HepG2 (cell line): ENCODE measurements around the gene RNASE8. TPM values are rescaled to one million over a fixed set of nuclear protein-coding genes. Genes with fewer than 3 reads are reported as not detected.

ENCODE experiments used
- ATAC-seq: fragments of 200-7000 bp; cut with Tn5 transposase; 3 replicates; pipeline ENCODE4 v1.9.1; 2020; ENCODE audit warnings: mild to moderate bottlenecking, moderate library complexity
- BruUV-seq: library from RNA; stranded (reverse); fragments of 400-500 nt; replicated peaks from 2 replicates; lab custom pipeline; 2021; lab: Mats Ljungman, UMichigan
- CTCF ChIA-PET: fragments of 300-600 bp; formaldehyde crosslinking; extraction: SDS; loops from one replicate; lab custom pipeline; 2021; ENCODE audit warnings: low total read pairs, inconsistent platforms, low intra/inter-chr PET ratio; lab: Yijun Ruan, JAX
- POLR2A ChIA-PET: fragments of 350-600 bp; sonication (Branson Sonifier 250); formaldehyde crosslinking; loops from one replicate; lab custom pipeline; 2020; ENCODE audit warnings: antibody characterized with exemption, inconsistent platforms; lab: Yijun Ruan, JAX
- DNase-seq: peaks from one replicate; pipeline ENCODE4 v3.0.0-alpha.2; 2015; ENCODE audit warnings: low spot score
- FAIRE-seq: peaks from 3 replicates; lab custom pipeline; 2011; peaks lifted over from hg19 to GRCh38; lab: Jason Lieb, UNC
- H2AFZ ChIP-seq: one replicate; pipeline ENCODE4 v1.6.1; 2011; ENCODE audit warnings: low read length, inconsistent platforms
- H3K27ac ChIP-seq: fragments of 300-600 bp; 3 replicates; pipeline ENCODE4 v1.8.0; 2011; ENCODE audit warnings: mixed run types, mild to moderate bottlenecking, mixed read lengths, low read length, inconsistent platforms; ENCODE audit not compliant: insufficient read depth; ENCODE audit errors: extremely low read length
- H3K27me3 ChIP-seq, 2 experiments: fragments of 200-600 bp in 1 of 2; 2 replicates in 1 of 2; 3 replicates in 1 of 2; pipeline versions ENCODE4 v1.6.0 to v1.8.0; 2011; ENCODE audit warnings: low read length in 2 of 2, mild to moderate bottlenecking in 2 of 2, moderate library complexity in 2 of 2, inconsistent platforms in 1 of 2; ENCODE audit not compliant: insufficient read depth in 2 of 2, control insufficient read depth in 1 of 2
- H3K36me3 ChIP-seq, 2 experiments: fragments of 200-600 bp in 1 of 2; replicated peaks in 1 of 2; 2 replicates in 1 of 2; 3 replicates in 1 of 2; pipeline versions ENCODE4 v1.5.1 to v1.8.0; 2011; ENCODE audit warnings: low read length in 2 of 2, inconsistent platforms in 1 of 2; ENCODE audit not compliant: insufficient read depth in 2 of 2, control insufficient read depth in 1 of 2
- H3K4me1 ChIP-seq: 2 replicates; pipeline ENCODE4 v1.5.1; 2012; ENCODE audit warnings: low read length, inconsistent platforms; ENCODE audit not compliant: insufficient read depth
- H3K4me2 ChIP-seq: 2 replicates; pipeline ENCODE4 v1.6.0; 2011; ENCODE audit warnings: low read depth, low read length, inconsistent platforms
- H3K4me3 ChIP-seq, 3 experiments: fragments of 200-600 bp in 1 of 3; sonication (generic), shearing (Covaris generic) in 1 of 3; replicated peaks in 1 of 3; 2 replicates each; pipeline ENCODE4 v1.5.1; 2011 to 2016; ENCODE audit warnings: low read length in 3 of 3, inconsistent platforms in 2 of 3, low read depth in 2 of 3, mild to moderate bottlenecking in 2 of 3, control low read depth in 1 of 3, mixed read lengths in 1 of 3; ENCODE audit not compliant: insufficient read depth in 1 of 3
- H3K79me2 ChIP-seq: one replicate; pipeline ENCODE4 v1.6.1; 2011; ENCODE audit warnings: low read length, inconsistent platforms; ENCODE audit not compliant: insufficient read depth
- H3K9ac ChIP-seq: 2 replicates; pipeline ENCODE4 v1.6.0; 2011; ENCODE audit warnings: mild to moderate bottlenecking, low read depth, low read length, inconsistent platforms; ENCODE audit not compliant: insufficient read depth
- H3K9me3 ChIP-seq: 2 replicates; pipeline ENCODE4 v1.5.1; 2012; ENCODE audit warnings: mild to moderate bottlenecking, low read length
- H4K20me1 ChIP-seq: 2 replicates; pipeline ENCODE4 v1.6.0; 2011; ENCODE audit warnings: inconsistent platforms, mild to moderate bottlenecking, low read length, moderate library complexity; ENCODE audit not compliant: insufficient read depth
- AGO2 ChIP-seq: fragments of 200-400 bp; formaldehyde crosslinking; optimal IDR thresholded peaks from 2 replicates; pipeline ENCODE3; 2017; ENCODE audit warnings: mild to moderate bottlenecking, low read depth, low read length, moderate library complexity
- ARNT2 ChIP-seq: sonication (generic); formaldehyde crosslinking; IDR thresholded peaks from 2 replicates; pipeline ENCODE4 v1.8.0; 2022; ENCODE audit warnings: mild to moderate bottlenecking, low read depth, missing genetic modification reagents, moderate library complexity
- CBX2 ChIP-seq, 2 experiments: fragments of 200-600 bp in 1 of 2; sonication (generic); formaldehyde crosslinking in 1 of 2; IDR thresholded peaks; 2 replicates each; pipeline versions ENCODE4 v1.7.0 to v1.8.1; 2018 to 2022; ENCODE audit warnings: low read depth in 2 of 2, low read length in 1 of 2, mild to moderate bottlenecking in 1 of 2, missing genetic modification reagents in 1 of 2
- CCDC6 ChIP-seq: sonication (generic); formaldehyde crosslinking; IDR thresholded peaks from 2 replicates; pipeline ENCODE4 v1.8.1; 2022; ENCODE audit warnings: mild to moderate bottlenecking, missing genetic modification reagents, moderate library complexity
- ELK4 ChIP-seq: sonication (generic); formaldehyde crosslinking; IDR thresholded peaks from 2 replicates; pipeline ENCODE4 v1.9.0; 2021; ENCODE audit warnings: missing genetic modification reagents, borderline replicate concordance
- FOSL1 ChIP-seq: sonication (generic); formaldehyde crosslinking; IDR thresholded peaks from 2 replicates; pipeline ENCODE4 v1.9.0; 2021; ENCODE audit warnings: missing genetic modification reagents, borderline replicate concordance
- IKZF4 ChIP-seq: sonication (generic); formaldehyde crosslinking; IDR thresholded peaks from 2 replicates; pipeline ENCODE4 v1.5.1; 2020; ENCODE audit warnings: borderline replicate concordance, mild to moderate bottlenecking, low read depth, missing genetic modification reagents; ENCODE audit errors: not compliant biosample characterization
- KLF6 ChIP-seq: IDR thresholded peaks from 2 replicates; pipeline ENCODE4 v1.8.0; 2016; ENCODE audit warnings: missing biosample characterization, missing genetic modification reagents
- MXI1 ChIP-seq: IDR thresholded peaks from 3 replicates; pipeline ENCODE4 v1.6.1; 2012; ENCODE audit warnings: low read depth, low read length, inconsistent platforms, borderline replicate concordance
- PRPF4 ChIP-seq: fragments of 200-400 bp; formaldehyde crosslinking; IDR thresholded peaks from 2 replicates; pipeline ENCODE4 v1.6.1; 2016; ENCODE audit warnings: low read length, low read depth; ENCODE audit not compliant: poor library complexity, severe bottlenecking
- RBFOX2 ChIP-seq: fragments of 200-400 bp; formaldehyde crosslinking; IDR thresholded peaks from 2 replicates; pipeline ENCODE4 v1.6.1; 2017; ENCODE audit warnings: low read depth, mild to moderate bottlenecking, low read length
- SETDB1 ChIP-seq: sonication (generic); formaldehyde crosslinking; IDR thresholded peaks from 2 replicates; pipeline ENCODE4 v1.5.1; 2020; ENCODE audit warnings: missing genetic modification reagents, mild to moderate bottlenecking, borderline replicate concordance
- TBL1XR1 ChIP-seq: fragments of 150-350 bp; IDR thresholded peaks from 2 replicates; pipeline ENCODE4 v1.6.1; 2014; ENCODE audit warnings: borderline replicate concordance, low read length; ENCODE audit not compliant: partially characterized antibody
- ZBTB7A ChIP-seq: sonication (generic); formaldehyde crosslinking; IDR thresholded peaks from 2 replicates; pipeline ENCODE4 v1.8.0; 2022; ENCODE audit warnings: mild to moderate bottlenecking, missing genetic modification reagents
- ZNF180 ChIP-seq: sonication (generic); formaldehyde crosslinking; IDR thresholded peaks from 2 replicates; pipeline ENCODE4 v1.4.0; 2020; ENCODE audit warnings: low read depth, missing genetic modification reagents, borderline replicate concordance
- WGBS: methylation state at CpG from one replicate; pipeline ENCODE4 v1.1.6; 2017; ENCODE audit warnings: low lambda C conversion rate; 5-methylcytosine and 5-hydroxymethylcytosine counted together
- in situ Hi-C: cut with HindIII; loops from 2 replicates; pipeline ENCODE4 v1.10.0; 2017; ENCODE audit warnings: low pct_unique_long_range_greater_than_20kb; ENCODE audit not compliant: extremely low pct_ligation_motif_present
- intact Hi-C: fragments of 100-400 bp; cut with micrococcal nuclease; formaldehyde crosslinking; loops from one replicate; pipeline ENCODE4 v1.10.0; 2022; ENCODE audit not compliant: unreplicated experiment
- polyA plus RNA-seq, 8 experiments: library from polyadenylated mRNA; depleted of rRNA in 3 of 8; stranded (reverse) in 7 of 8; unstranded in 1 of 8; fragments of >200 nt; fragmentation: Illumina TruSeq in 4 of 8; extraction: Trizol in 4 of 8; gene quantifications; 2 replicates each; pipeline versions ENCODE4 v1.2.1 to v1.2.3, GENCODE V29; 2011 to 2016; ENCODE audit warnings: low read depth in 4 of 8, missing spikeins in 1 of 8, mixed read lengths in 1 of 8; ENCODE audit not compliant: insufficient read depth in 1 of 8
- total RNA-seq, 5 experiments: library from RNA; depleted of rRNA; stranded (reverse); fragments of >200 nt; fragmentation: Illumina TruSeq; extraction: Trizol; gene quantifications; 2 replicates each; pipeline ENCODE4 v1.2.3, GENCODE V29; 2016; ENCODE audit warnings: low read depth in 1 of 5
- TF ChIP-seq, protein P1 (sequence below): IDR thresholded peaks from 2 replicates; pipeline ENCODE4 v1.4.0; 2020; ENCODE audit warnings: mild to moderate bottlenecking, missing genetic modification reagents

Gene RNASE8
- total and polyA plus RNA-seq, 2 of the 13 experiments (the other 11 are each of a cell fraction or from before 2014, with no cell fraction given) = not detected

DNA sequence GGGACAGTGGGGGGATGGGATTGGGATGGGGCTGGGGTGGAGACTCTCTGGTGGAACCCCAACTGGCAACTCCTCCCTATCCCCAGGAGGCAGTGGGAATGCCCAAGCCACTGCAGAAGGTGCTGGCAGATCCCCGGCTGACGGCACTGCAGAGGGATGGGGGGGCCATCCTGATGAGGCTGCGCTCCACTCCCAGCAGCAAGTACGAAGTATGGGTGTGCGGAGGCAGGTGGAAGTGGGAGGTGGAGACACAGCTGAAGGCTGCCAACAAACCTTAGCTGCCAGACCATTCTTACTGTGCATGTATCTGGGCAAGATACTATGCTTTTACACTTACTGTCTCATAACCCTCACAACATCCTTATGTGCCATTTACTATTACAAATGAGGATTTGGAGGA, 20.7 kb downstream of the RNASE8 start:
- 91% methylated on average over 5 of the region's 5 CpGs for WGBS
- intact Hi-C loops (no loop called here), in situ Hi-C loops (no loop called here)
- H3K4me2 ChIP-seq = no peak overlapping the region
- no peaks in the 10 kb centered on the region for H3K27me3 ChIP-seq
- BruUV-seq = no TSS peak
- no peak overlapping the region for H3K4me3 ChIP-seq
- no peaks in the 10 kb centered on the region for H3K9me3 ChIP-seq
- peaks cover 7% of the 10 kb centered on the region; the same call in 1 of the 2 replicates for H3K4me1 ChIP-seq
- FAIRE-seq = no peak
- no peak overlapping the region for H2AFZ ChIP-seq
- TF ChIP-seq, protein P1, sequence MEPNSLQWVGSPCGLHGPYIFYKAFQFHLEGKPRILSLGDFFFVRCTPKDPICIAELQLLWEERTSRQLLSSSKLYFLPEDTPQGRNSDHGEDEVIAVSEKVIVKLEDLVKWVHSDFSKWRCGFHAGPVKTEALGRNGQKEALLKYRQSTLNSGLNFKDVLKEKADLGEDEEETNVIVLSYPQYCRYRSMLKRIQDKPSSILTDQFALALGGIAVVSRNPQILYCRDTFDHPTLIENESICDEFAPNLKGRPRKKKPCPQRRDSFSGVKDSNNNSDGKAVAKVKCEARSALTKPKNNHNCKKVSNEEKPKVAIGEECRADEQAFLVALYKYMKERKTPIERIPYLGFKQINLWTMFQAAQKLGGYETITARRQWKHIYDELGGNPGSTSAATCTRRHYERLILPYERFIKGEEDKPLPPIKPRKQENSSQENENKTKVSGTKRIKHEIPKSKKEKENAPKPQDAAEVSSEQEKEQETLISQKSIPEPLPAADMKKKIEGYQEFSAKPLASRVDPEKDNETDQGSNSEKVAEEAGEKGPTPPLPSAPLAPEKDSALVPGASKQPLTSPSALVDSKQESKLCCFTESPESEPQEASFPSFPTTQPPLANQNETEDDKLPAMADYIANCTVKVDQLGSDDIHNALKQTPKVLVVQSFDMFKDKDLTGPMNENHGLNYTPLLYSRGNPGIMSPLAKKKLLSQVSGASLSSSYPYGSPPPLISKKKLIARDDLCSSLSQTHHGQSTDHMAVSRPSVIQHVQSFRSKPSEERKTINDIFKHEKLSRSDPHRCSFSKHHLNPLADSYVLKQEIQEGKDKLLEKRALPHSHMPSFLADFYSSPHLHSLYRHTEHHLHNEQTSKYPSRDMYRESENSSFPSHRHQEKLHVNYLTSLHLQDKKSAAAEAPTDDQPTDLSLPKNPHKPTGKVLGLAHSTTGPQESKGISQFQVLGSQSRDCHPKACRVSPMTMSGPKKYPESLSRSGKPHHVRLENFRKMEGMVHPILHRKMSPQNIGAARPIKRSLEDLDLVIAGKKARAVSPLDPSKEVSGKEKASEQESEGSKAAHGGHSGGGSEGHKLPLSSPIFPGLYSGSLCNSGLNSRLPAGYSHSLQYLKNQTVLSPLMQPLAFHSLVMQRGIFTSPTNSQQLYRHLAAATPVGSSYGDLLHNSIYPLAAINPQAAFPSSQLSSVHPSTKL (CRISPR knock-in tag) = no peak
- no peak for TF ChIP-seq FOSL1 (CRISPR knock-in tag)
- no peak for TF ChIP-seq ELK4 (CRISPR knock-in tag)
- TF ChIP-seq RBFOX2 = 0 out of 2 replicates have a peak, but pooled peaks have one; percentile 20
- TF ChIP-seq CBX2 (IDR thresholded peaks at IDR 0.05; ENCODE audit: low read depth, low read length) = no peak
- no peak for TF ChIP-seq CBX2 (CRISPR knock-in tag; IDR thresholded peaks at IDR 0.05; ENCODE audit: low read depth)
- no peak for TF ChIP-seq TBL1XR1
- no peak for TF ChIP-seq KLF6
- TF ChIP-seq ZBTB7A (CRISPR knock-in tag) = no peak
- no peak for TF ChIP-seq ZNF180 (CRISPR knock-in tag)
- TF ChIP-seq PRPF4 = no peak
- TF ChIP-seq AGO2 = peak; percentile 44
- TF ChIP-seq CCDC6 (CRISPR knock-in tag) = no peak
- TF ChIP-seq MXI1 = no peak
- no peak for TF ChIP-seq ARNT2 (CRISPR knock-in tag)
- TF ChIP-seq SETDB1 (CRISPR knock-in tag) = no peak
- no peak for TF ChIP-seq IKZF4 (CRISPR knock-in tag)
- ChIA-PET POLR2A (interaction anchor here (0.6 to 1.6 kb wide), 3 partner anchors 9 to 16 kb away, joined by 3 to 4 read pairs (median 3); no protein-coding TSS in a partner anchor), CTCF (no interaction called here)
- H3K36me3 ChIP-seq = peaks cover 47 to 72% of the 10 kb centered on the region in 2 experiments
- DNase-seq = no peak
- ATAC-seq = no peak
- H4K20me1 ChIP-seq = no peaks in the 10 kb centered on the region
- H3K79me2 ChIP-seq = no peaks in the 10 kb centered on the region
- H3K27ac ChIP-seq = no peak overlapping the region
- no peak overlapping the region for H3K9ac ChIP-seq
